Suprapubic skin (tissue), 4 donors: ENCODE data around the gene HCFC1.

Experiments
- EP300 ChIP-seq: sonication (generic); formaldehyde crosslinking; IDR thresholded peaks from one replicate; pipeline ENCODE4 v1.6.1; 2017; ENCODE audit warnings: antibody characterized with exemption
- POLR2A ChIP-seq, 2 donors: fragments of 450-650 bp; IDR thresholded peaks; one replicate each; pipeline ENCODE4 v1.6.1; 2017; ENCODE audit warnings: antibody characterized with exemption in 2 of 2, mild to moderate bottlenecking in 2 of 2, moderate library complexity in 2 of 2
- POLR2AphosphoS5 ChIP-seq, 3 donors: sonication (generic); formaldehyde crosslinking; IDR thresholded peaks; one replicate each; pipeline ENCODE4 v1.6.1; 2017; ENCODE audit warnings: antibody characterized with exemption in 3 of 3
- TF ChIP-seq, protein P1 (sequence below), 2 donors: fragments of 200-600 bp in 1 of 2; fragments of 450-650 bp in 1 of 2; sonication (generic) in 1 of 2; IDR thresholded peaks; one replicate each; pipeline ENCODE4 v1.5.1; 2016 to 2019; ENCODE audit warnings: antibody characterized with exemption in 2 of 2, mild to moderate bottlenecking in 1 of 2, moderate library complexity in 1 of 2

DNA sequence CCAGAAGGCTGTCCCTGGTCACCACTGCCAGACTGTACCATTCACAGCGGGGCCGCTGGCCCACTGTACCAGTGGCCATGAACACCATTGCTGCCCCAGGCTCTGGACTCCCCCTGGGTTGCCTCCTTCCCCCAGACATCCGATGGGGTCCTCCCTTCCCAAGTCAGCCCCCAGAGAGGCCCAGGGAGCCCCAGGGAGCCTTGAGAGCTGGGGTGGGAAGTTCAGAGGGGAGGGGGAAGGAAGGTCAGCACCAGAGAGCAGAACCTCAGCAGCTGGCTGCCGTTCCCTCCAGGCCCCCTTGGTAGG is 45.1 kb downstream of the HCFC1 start:
- TF ChIP-seq, protein P1, sequence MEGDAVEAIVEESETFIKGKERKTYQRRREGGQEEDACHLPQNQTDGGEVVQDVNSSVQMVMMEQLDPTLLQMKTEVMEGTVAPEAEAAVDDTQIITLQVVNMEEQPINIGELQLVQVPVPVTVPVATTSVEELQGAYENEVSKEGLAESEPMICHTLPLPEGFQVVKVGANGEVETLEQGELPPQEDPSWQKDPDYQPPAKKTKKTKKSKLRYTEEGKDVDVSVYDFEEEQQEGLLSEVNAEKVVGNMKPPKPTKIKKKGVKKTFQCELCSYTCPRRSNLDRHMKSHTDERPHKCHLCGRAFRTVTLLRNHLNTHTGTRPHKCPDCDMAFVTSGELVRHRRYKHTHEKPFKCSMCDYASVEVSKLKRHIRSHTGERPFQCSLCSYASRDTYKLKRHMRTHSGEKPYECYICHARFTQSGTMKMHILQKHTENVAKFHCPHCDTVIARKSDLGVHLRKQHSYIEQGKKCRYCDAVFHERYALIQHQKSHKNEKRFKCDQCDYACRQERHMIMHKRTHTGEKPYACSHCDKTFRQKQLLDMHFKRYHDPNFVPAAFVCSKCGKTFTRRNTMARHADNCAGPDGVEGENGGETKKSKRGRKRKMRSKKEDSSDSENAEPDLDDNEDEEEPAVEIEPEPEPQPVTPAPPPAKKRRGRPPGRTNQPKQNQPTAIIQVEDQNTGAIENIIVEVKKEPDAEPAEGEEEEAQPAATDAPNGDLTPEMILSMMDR (IDR thresholded peaks at IDR 0.05), result no peak
- no peak for TF ChIP-seq POLR2AphosphoS5 (IDR thresholded peaks at IDR 0.05)
- no peak for TF ChIP-seq POLR2A (IDR thresholded peaks at IDR 0.05)
- TF ChIP-seq EP300, result no peak
